HepG2 (cell line): ENCODE results near the gene SLC25A19. TPM values are rescaled to one million over a fixed set of nuclear protein-coding genes. Genes with fewer than 3 reads are reported as not detected.

ENCODE experiments used
- DPF2 ChIP-seq: sonication (generic); formaldehyde crosslinking; IDR thresholded peaks from 2 replicates; pipeline ENCODE4 v1.4.0; 2020; ENCODE audit warnings: mild to moderate bottlenecking, low read depth, missing genetic modification reagents, borderline replicate concordance
- ETV6 ChIP-seq: sonication (generic); formaldehyde crosslinking; conservative IDR thresholded peaks from 2 replicates; pipeline ENCODE4 v1.4.0; 2020; ENCODE audit warnings: missing genetic modification reagents
- JUNB ChIP-seq: sonication (generic); formaldehyde crosslinking; IDR thresholded peaks from 2 replicates; pipeline ENCODE4 v1.8.0; 2022; ENCODE audit warnings: missing genetic modification reagents, mild to moderate bottlenecking, borderline replicate concordance
- LCORL ChIP-seq, 2 experiments: fragments of 450-650 bp in 1 of 2; sonication (generic) in 1 of 2; formaldehyde crosslinking in 1 of 2; IDR thresholded peaks; 2 replicates each; pipeline versions ENCODE4 v1.5.0 to v1.6.1; 2017 to 2020; ENCODE audit warnings: antibody characterized with exemption in 1 of 2, missing genetic modification reagents in 1 of 2
- MATR3 ChIP-seq: sonication (generic); formaldehyde crosslinking; IDR thresholded peaks from 2 replicates; pipeline ENCODE4 v1.4.0; 2020; ENCODE audit warnings: missing genetic modification reagents
- MAZ ChIP-seq, 2 experiments: sonication (generic) in 1 of 2; formaldehyde crosslinking in 1 of 2; IDR thresholded peaks; 2 replicates each; pipeline versions ENCODE4 v1.5.0 to v1.6.1; 2012 to 2020; ENCODE audit warnings: low read depth in 2 of 2, mild to moderate bottlenecking in 2 of 2, borderline replicate concordance in 1 of 2, improper control_type of control experiment in 1 of 2, low read length in 1 of 2, missing genetic modification reagents in 1 of 2, moderate library complexity in 1 of 2
- PAX8 ChIP-seq: sonication (generic); formaldehyde crosslinking; IDR thresholded peaks from 2 replicates; pipeline ENCODE4 v1.8.0; 2022; ENCODE audit warnings: mild to moderate bottlenecking, missing genetic modification reagents, borderline replicate concordance
- SMARCC2 ChIP-seq: fragments of 450-650 bp; IDR thresholded peaks from 2 replicates; pipeline ENCODE4 v1.6.1; 2017; ENCODE audit warnings: antibody characterized with exemption, mild to moderate bottlenecking
- TCF7 ChIP-seq: sonication (generic); IDR thresholded peaks from 2 replicates; pipeline ENCODE4 v1.6.1; 2016; ENCODE audit warnings: antibody characterized with exemption, low read depth
- TEAD2 ChIP-seq: sonication (generic); formaldehyde crosslinking; IDR thresholded peaks from 2 replicates; pipeline ENCODE4 v1.9.0; 2021; ENCODE audit warnings: missing genetic modification reagents
- ZBTB3 ChIP-seq: sonication (generic); formaldehyde crosslinking; IDR thresholded peaks from 2 replicates; pipeline ENCODE4 v1.4.0; 2020; ENCODE audit warnings: low read depth, mild to moderate bottlenecking, moderate library complexity, missing genetic modification reagents, borderline replicate concordance
- ZC3H4 ChIP-seq: sonication (generic); formaldehyde crosslinking; IDR thresholded peaks from 2 replicates; pipeline ENCODE4 v1.4.0; 2020; ENCODE audit warnings: missing genetic modification reagents, borderline replicate concordance
- ZNF256 ChIP-seq: sonication (generic); formaldehyde crosslinking; conservative IDR thresholded peaks from 2 replicates; pipeline ENCODE4 v1.4.0; 2020; ENCODE audit warnings: missing genetic modification reagents
- ZNF296 ChIP-seq: sonication (generic); formaldehyde crosslinking; conservative IDR thresholded peaks from 2 replicates; pipeline ENCODE4 v1.5.0; 2020; ENCODE audit warnings: mild to moderate bottlenecking, missing genetic modification reagents
- ZNF44 ChIP-seq: sonication (generic); formaldehyde crosslinking; IDR thresholded peaks from 2 replicates; pipeline ENCODE4 v1.5.1; 2020; ENCODE audit warnings: mild to moderate bottlenecking, missing genetic modification reagents
- ZNF598 ChIP-seq: sonication (generic); formaldehyde crosslinking; IDR thresholded peaks from 2 replicates; pipeline ENCODE4 v1.5.1; 2020; ENCODE audit warnings: mild to moderate bottlenecking, missing genetic modification reagents, borderline replicate concordance
- ZNF652 ChIP-seq: IDR thresholded peaks from 2 replicates; pipeline ENCODE4 v1.6.1; 2016; ENCODE audit warnings: low read depth, borderline replicate concordance
- polyA plus RNA-seq, 8 experiments: library from polyadenylated mRNA; depleted of rRNA in 3 of 8; stranded (reverse) in 7 of 8; unstranded in 1 of 8; fragments of >200 nt; fragmentation: Illumina TruSeq in 4 of 8; extraction: Trizol in 4 of 8; gene quantifications; 2 replicates each; pipeline versions ENCODE4 v1.2.1 to v1.2.3, GENCODE V29; 2011 to 2016; ENCODE audit warnings: low read depth in 4 of 8, missing spikeins in 1 of 8, mixed read lengths in 1 of 8; ENCODE audit not compliant: insufficient read depth in 1 of 8
- total RNA-seq, 5 experiments: library from RNA; depleted of rRNA; stranded (reverse); fragments of >200 nt; fragmentation: Illumina TruSeq; extraction: Trizol; gene quantifications; 2 replicates each; pipeline ENCODE4 v1.2.3, GENCODE V29; 2016; ENCODE audit warnings: low read depth in 1 of 5
- TF ChIP-seq, protein P1 (sequence below): sonication (generic); formaldehyde crosslinking; IDR thresholded peaks from 2 replicates; pipeline ENCODE4 v1.5.1; 2020; ENCODE audit warnings: missing genetic modification reagents, mild to moderate bottlenecking, borderline replicate concordance
- TF ChIP-seq, protein P2 (sequence below): IDR thresholded peaks from 2 replicates; pipeline ENCODE4 v1.6.1; 2016; ENCODE audit warnings: missing compliant biosample characterization, missing genetic modification reagents, borderline replicate concordance
- TF ChIP-seq, protein P3 (sequence below): sonication (generic); formaldehyde crosslinking; IDR thresholded peaks from 2 replicates; pipeline ENCODE4 v1.5.0; 2020; ENCODE audit warnings: mild to moderate bottlenecking, missing genetic modification reagents, borderline replicate concordance
- TF ChIP-seq, protein P4 (sequence below): sonication (generic); formaldehyde crosslinking; IDR thresholded peaks from 2 replicates; pipeline ENCODE4 v1.4.0; 2020; ENCODE audit warnings: missing genetic modification reagents

The SLC25A19 gene
- total and polyA plus RNA-seq, 2 of the 13 experiments (the other 11 are each of a cell fraction or from before 2014, with no cell fraction given) = 24.4 to 41.4 TPM

DNA sequence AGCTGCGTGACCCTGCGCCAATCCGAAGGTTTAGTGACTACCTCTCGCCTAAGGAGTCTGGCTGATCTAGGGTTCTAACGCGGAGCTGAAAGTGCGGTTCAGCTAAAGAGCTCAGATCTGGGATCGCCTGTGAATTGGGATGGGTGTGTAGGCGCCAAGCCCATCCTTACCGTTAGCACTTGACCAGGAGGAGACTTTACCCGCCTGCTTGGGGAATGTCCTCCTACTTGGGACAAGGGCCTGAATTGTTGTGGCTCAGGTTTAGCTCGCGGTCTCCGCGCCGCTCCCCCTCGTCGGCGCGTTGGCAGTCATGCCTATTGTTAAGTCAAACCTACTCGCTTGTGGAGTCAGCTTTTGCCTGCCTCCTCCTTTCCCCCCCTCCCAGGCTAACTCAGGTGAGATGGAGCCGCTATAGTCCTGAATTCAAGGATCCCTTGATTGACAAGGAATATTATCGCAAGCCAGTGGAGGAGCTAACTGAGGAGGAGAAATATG is 27.1 kb downstream of the SLC25A19 start (continued):
- TF ChIP-seq, protein P1, sequence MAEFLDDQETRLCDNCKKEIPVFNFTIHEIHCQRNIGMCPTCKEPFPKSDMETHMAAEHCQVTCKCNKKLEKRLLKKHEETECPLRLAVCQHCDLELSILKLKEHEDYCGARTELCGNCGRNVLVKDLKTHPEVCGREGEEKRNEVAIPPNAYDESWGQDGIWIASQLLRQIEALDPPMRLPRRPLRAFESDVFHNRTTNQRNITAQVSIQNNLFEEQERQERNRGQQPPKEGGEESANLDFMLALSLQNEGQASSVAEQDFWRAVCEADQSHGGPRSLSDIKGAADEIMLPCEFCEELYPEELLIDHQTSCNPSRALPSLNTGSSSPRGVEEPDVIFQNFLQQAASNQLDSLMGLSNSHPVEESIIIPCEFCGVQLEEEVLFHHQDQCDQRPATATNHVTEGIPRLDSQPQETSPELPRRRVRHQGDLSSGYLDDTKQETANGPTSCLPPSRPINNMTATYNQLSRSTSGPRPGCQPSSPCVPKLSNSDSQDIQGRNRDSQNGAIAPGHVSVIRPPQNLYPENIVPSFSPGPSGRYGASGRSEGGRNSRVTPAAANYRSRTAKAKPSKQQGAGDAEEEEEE = no peak
- TF ChIP-seq ZNF44 (CRISPR knock-in tag) (no peak), DPF2 (no peak), MAZ (IDR thresholded peaks at IDR 0.05; ENCODE audit: borderline replicate concordance, low read depth, low read length) (no peak), MAZ (CRISPR knock-in tag; IDR thresholded peaks at IDR 0.05; ENCODE audit: low read depth) (no peak), ZNF652 (CRISPR knock-in tag) (no peak), ETV6 (CRISPR knock-in tag) (peak; percentile 40; the same call in 1 of the 2 replicates), JUNB (CRISPR knock-in tag) (no peak), ZBTB3 (no peak), TCF7 (no peak), ZC3H4 (CRISPR knock-in tag) (no peak), MATR3 (CRISPR knock-in tag) (no peak), PAX8 (no peak), ZNF598 (CRISPR knock-in tag) (no peak), SMARCC2 (no peak), TEAD2 (CRISPR knock-in tag) (no peak), ZNF256 (no peak), LCORL (IDR thresholded peaks at IDR 0.05) (no peak), LCORL (CRISPR knock-in tag; IDR thresholded peaks at IDR 0.05) (0 out of 2 replicates have a peak, but pooled peaks have one; percentile 7), ZNF296 (CRISPR knock-in tag) (0 out of 2 replicates have a peak, but pooled peaks have one; percentile 53)
- TF ChIP-seq, protein P2, sequence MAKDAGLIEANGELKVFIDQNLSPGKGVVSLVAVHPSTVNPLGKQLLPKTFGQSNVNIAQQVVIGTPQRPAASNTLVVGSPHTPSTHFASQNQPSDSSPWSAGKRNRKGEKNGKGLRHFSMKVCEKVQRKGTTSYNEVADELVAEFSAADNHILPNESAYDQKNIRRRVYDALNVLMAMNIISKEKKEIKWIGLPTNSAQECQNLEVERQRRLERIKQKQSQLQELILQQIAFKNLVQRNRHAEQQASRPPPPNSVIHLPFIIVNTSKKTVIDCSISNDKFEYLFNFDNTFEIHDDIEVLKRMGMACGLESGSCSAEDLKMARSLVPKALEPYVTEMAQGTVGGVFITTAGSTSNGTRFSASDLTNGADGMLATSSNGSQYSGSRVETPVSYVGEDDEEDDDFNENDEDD (CRISPR knock-in tag) = no peak
- TF ChIP-seq, protein P3, sequence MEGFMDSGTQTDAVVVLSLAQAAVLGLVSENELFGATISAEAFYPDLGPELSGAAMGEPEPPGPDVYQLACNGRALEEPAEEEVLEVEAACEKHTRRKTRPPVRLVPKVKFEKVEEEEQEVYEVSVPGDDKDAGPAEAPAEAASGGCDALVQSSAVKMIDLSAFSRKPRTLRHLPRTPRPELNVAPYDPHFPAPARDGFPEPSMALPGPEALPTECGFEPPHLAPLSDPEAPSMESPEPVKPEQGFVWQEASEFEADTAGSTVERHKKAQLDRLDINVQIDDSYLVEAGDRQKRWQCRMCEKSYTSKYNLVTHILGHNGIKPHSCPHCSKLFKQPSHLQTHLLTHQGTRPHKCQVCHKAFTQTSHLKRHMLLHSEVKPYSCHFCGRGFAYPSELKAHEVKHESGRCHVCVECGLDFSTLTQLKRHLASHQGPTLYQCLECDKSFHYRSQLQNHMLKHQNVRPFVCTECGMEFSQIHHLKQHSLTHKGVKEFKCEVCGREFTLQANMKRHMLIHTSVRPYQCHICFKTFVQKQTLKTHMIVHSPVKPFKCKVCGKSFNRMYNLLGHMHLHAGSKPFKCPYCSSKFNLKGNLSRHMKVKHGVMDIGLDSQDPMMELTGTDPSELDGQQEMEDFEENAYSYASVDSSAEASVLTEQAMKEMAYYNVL = no peak
- TF ChIP-seq, protein P4, sequence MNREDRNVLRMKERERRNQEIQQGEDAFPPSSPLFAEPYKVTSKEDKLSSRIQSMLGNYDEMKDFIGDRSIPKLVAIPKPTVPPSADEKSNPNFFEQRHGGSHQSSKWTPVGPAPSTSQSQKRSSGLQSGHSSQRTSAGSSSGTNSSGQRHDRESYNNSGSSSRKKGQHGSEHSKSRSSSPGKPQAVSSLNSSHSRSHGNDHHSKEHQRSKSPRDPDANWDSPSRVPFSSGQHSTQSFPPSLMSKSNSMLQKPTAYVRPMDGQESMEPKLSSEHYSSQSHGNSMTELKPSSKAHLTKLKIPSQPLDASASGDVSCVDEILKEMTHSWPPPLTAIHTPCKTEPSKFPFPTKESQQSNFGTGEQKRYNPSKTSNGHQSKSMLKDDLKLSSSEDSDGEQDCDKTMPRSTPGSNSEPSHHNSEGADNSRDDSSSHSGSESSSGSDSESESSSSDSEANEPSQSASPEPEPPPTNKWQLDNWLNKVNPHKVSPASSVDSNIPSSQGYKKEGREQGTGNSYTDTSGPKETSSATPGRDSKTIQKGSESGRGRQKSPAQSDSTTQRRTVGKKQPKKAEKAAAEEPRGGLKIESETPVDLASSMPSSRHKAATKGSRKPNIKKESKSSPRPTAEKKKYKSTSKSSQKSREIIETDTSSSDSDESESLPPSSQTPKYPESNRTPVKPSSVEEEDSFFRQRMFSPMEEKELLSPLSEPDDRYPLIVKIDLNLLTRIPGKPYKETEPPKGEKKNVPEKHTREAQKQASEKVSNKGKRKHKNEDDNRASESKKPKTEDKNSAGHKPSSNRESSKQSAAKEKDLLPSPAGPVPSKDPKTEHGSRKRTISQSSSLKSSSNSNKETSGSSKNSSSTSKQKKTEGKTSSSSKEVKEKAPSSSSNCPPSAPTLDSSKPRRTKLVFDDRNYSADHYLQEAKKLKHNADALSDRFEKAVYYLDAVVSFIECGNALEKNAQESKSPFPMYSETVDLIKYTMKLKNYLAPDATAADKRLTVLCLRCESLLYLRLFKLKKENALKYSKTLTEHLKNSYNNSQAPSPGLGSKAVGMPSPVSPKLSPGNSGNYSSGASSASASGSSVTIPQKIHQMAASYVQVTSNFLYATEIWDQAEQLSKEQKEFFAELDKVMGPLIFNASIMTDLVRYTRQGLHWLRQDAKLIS (CRISPR knock-in tag) = no peak
